GM06990 (cell line): ENCODE data around the gene EXD3.

Experiments used
- DNase-seq: peaks from one replicate; pipeline ENCODE4 v3.0.0-alpha.2; 2011; ENCODE audit not compliant: insufficient read length; ENCODE audit errors: extremely low read depth
- H3K27me3 ChIP-seq: replicated peaks from 2 replicates; pipeline ENCODE4 v1.6.0; 2011; ENCODE audit warnings: low read length; ENCODE audit not compliant: control insufficient read depth, insufficient read depth
- H3K36me3 ChIP-seq: 2 replicates; pipeline ENCODE4 v1.5.1; 2011; ENCODE audit warnings: low read length; ENCODE audit not compliant: control insufficient read depth, insufficient read depth
- H3K4me3 ChIP-seq: replicated peaks from 2 replicates; pipeline ENCODE4 v1.5.1; 2011; ENCODE audit warnings: low read depth, mild to moderate bottlenecking, control low read depth, low read length
- TF ChIP-seq, protein P1 (sequence below): IDR thresholded peaks from 2 replicates; pipeline ENCODE4 v1.5.1; 2011; ENCODE audit warnings: low read length, control low read depth, mild to moderate bottlenecking, inconsistent platforms; ENCODE audit not compliant: insufficient read depth, poor library complexity, severe bottlenecking

EXD3 gene

DNA sequence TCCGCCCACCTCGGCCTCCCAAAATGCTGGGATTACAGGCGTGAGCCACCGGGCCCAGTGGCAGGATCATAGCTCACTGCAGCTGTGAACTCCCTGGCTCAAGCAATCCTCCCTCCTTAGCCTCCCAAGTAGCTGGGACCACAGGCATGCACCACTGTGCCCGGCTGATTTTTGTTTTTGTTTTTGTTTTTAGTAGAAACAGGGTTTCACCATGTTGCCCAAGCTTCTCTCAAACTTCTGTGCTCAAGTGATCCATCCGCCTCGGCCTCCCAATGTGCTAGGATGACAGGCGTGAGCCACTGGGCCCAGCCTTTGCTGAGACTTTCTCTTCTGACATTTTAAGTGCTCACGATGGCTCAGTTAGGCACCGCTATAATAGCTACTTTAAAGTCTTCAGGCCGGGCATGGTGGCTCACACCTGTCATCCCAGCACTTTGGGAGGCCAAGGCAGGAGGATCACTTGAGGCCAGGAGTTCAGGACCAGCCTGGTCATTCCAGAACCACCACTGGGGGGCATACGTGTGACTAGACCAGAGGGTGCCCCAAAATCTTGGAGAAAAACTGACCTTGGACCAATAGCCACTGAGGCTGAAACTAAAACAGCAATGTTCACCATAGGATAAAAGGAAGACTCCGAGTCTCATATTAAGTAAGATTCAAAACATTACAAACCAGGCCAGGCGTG lies 21.3 kb upstream of the EXD3 start:
- Histone ChIP-seq H3K4me3 (no peak overlapping the region), H3K27me3 (no peaks in the 10 kb centered on the region), H3K36me3 (no peaks in the 10 kb centered on the region; the same call in 1 of the 2 replicates)
- no peak for DNase-seq
- TF ChIP-seq, protein P1, sequence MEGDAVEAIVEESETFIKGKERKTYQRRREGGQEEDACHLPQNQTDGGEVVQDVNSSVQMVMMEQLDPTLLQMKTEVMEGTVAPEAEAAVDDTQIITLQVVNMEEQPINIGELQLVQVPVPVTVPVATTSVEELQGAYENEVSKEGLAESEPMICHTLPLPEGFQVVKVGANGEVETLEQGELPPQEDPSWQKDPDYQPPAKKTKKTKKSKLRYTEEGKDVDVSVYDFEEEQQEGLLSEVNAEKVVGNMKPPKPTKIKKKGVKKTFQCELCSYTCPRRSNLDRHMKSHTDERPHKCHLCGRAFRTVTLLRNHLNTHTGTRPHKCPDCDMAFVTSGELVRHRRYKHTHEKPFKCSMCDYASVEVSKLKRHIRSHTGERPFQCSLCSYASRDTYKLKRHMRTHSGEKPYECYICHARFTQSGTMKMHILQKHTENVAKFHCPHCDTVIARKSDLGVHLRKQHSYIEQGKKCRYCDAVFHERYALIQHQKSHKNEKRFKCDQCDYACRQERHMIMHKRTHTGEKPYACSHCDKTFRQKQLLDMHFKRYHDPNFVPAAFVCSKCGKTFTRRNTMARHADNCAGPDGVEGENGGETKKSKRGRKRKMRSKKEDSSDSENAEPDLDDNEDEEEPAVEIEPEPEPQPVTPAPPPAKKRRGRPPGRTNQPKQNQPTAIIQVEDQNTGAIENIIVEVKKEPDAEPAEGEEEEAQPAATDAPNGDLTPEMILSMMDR, result no peak

DNA sequence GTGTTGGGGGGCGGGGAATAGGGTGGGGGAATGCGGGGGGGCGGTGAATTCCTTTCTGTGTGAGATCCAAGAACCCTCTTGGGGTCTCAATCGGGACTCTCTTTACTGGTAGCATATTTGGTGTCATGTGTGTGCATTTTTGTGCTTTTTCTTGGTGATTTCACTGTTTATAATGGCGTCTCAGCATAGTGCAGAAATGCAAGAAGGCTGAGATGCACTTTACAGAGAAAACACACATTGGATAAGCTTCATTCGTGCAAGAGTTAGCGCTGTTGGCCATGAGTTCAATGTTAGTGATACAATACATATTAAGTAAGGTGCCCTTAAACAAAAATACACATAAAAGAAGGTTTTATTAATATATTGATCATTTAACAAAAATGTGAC lies 19.0 kb upstream of the EXD3 start:
- Histone ChIP-seq H3K36me3 (no peaks in the 10 kb centered on the region), H3K4me3 (no peak overlapping the region), H3K27me3 (no peaks in the 10 kb centered on the region)
- no peak for DNase-seq
- TF ChIP-seq, protein P1, result no peak

DNA sequence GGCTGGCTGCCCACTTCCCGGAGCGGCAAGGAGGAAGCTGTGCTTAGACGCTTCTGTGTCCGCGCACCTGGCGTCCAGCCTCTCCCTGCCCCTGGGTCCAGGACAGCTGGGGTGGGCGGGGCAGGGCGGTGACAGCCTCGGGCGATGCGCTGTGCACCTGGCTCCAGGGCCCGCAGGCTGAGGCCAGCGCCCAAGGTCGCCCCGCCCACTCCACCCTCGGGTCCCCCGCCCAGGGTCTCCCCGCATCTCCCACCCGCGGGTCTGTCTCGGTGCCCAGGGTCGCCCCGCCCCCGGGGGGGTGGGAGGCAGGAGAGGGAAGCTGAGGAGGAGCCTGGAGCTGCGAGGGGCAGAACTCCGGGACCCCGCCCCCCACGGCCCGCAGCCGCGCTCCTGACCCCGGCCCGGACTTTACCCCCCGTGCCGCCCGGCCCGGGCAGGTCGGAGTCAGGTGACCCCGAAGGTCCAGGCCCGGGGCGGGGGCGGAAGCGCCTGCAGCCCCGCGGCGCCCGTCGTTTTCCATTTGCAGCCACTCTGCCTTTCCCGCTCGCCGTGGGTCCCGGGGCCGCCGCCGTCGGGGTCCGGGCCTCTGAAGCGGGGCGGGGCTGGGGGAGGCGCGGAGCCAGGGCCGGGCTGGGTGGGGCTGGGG lies 18.4 kb upstream of the EXD3 start, which contains the start of gene ENTPD8:
TSS of gene ENTPD8 (minus strand) at position 69 of the 646 bp plus-strand sequence. CDS start 3,072 bp downstream, outside the sequence.
- no peaks in the 10 kb centered on the region for H3K27me3 ChIP-seq
- peak within 1 kb of the TSS; percentile 35; the same call in 1 of the 2 replicates for H3K4me3 ChIP-seq
- no peak for DNase-seq
- H3K36me3 ChIP-seq, result no peaks in the 10 kb centered on the region
- TF ChIP-seq, protein P1, result no peak

DNA sequence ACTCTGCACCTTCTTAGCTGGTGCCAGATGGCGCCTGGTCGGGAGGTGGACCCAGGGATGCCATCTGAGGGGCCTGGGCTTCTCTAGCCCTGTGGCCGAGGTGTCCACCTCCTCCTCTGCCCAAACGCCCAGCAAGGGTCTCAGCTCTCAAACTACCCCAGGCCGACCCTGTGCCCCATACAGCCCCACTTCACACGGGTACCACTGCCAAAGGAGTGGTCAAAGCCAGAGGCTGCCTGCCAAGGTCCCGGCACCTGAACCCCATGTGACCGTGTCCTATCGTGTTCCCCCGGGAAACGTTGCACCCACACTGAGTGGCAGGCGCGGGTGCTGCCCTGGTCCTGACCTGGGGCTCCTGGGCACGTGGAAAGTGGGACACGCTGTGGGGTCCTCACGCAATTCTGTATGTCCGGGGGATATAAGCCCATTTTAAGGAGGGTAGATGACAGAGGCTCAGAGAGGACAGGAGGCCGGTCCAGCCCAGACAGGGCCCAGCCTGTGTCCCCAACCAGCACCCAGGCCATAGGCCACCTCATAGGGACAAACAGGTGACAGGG lies 16.3 kb upstream of the EXD3 start:
- no peaks in the 10 kb centered on the region for H3K36me3 ChIP-seq
- no peak overlapping the region for H3K4me3 ChIP-seq
- no peaks in the 10 kb centered on the region for H3K27me3 ChIP-seq
- TF ChIP-seq, protein P1, result no peak
- peak; percentile 5 for DNase-seq

DNA sequence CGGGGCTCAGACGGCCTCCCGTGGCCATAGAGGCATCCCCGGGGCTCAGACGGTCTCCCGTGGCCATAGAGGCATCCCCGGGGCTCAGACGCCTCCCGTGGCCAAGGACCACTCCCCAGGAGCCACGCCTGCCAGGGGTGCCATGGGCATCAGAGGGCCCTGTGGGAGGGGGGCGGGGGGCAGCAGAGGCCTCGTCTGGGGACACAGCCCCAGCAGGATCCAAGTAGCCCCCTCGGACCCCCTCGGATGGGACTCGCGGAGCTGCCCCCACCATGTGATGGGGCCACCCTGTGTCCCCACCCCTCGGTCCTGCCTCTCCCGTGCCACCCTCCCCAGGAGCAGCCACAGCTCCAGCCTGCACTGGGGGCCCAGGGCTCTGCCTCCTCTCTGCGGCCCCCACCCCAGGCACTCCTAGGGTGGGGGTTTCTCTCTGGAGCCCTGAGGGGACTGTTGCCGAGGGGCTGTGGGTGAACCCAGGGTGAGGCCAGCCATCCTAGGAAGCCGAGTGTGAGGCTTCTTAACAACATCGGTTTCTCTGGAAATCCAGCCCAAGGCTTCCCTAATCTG lies 15.7 kb upstream of the EXD3 start:
- TF ChIP-seq, protein P1, result no peak
- Histone ChIP-seq H3K4me3 (no peak overlapping the region), H3K27me3 (no peaks in the 10 kb centered on the region), H3K36me3 (no peaks in the 10 kb centered on the region)
- no peak for DNase-seq
